Fibroblast of skin of right quadriceps (primary cell): Measurements from ENCODE around the gene CDC5L.

Experiments used
- DNase-seq: peaks from one replicate; pipeline ENCODE4 v3.0.0-alpha.2; 2013

Gene CDC5L

GRCh38 chr6:44477293-44477894 is 89.9 kb downstream of the CDC5L start:
- no peak for DNase-seq

GRCh38 chr6:44478158-44478557 is 90.7 kb downstream of the CDC5L start:
- DNase-seq = no peak

GRCh38 chr6:44478591-44479254 is 91.2 kb downstream of the CDC5L start:
- no peak for DNase-seq

- peak; percentile 48 for DNase-seq
Measured at GRCh38 chr6:44480097-44480541, 92.6 kb downstream of the CDC5L start.

GRCh38 chr6:44481056-44481455 is 93.5 kb downstream of the CDC5L start:
- DNase-seq = no peak

- DNase-seq = no peak
Measured at GRCh38 chr6:44481760-44482159, 94.3 kb downstream of the CDC5L start.

- peak; percentile 94 for DNase-seq
Measured at GRCh38 chr6:44485601-44486401, 98.3 kb downstream of the CDC5L start.

GRCh38 chr6:44487002-44487401 is 99.5 kb downstream of the CDC5L start:
- no peak for DNase-seq

GRCh38 chr6:44487586-44487985 is 100.1 kb downstream of the CDC5L start:
- DNase-seq = peak; percentile 51

GRCh38 chr6:44489910-44490604 is 102.6 kb downstream of the CDC5L start:
- DNase-seq = peak; percentile 96

- DNase-seq = no peak
Measured at GRCh38 chr6:44493132-44493531, 105.6 kb downstream of the CDC5L start.

GRCh38 chr6:44493593-44493992 is 106.1 kb downstream of the CDC5L start:
- no peak for DNase-seq

GRCh38 chr6:44494011-44494501 is 106.5 kb downstream of the CDC5L start:
- peak; percentile 87 for DNase-seq

- DNase-seq = no peak
Measured at GRCh38 chr6:44495036-44495901, 107.8 kb downstream of the CDC5L start.

GRCh38 chr6:44496665-44497369 is 109.3 kb downstream of the CDC5L start:
- DNase-seq = peak; percentile 55

GRCh38 chr6:44497807-44498206 is 110.3 kb downstream of the CDC5L start:
- no peak for DNase-seq

GRCh38 chr6:44498436-44498835 is 110.9 kb downstream of the CDC5L start:
- DNase-seq = no peak

GRCh38 chr6:44499609-44500008 is 112.1 kb downstream of the CDC5L start:
- no peak for DNase-seq
